Activated CD8-positive, alpha-beta memory T cell treated with anti-CD3 and anti-CD28 coated beads for 1 hour (primary cell): ENCODE results near the gene SLBP.

ENCODE experiments used
- DNase-seq, 2 donors: peaks; one replicate each; pipeline ENCODE4 v3.0.0-alpha.2; 2020; ENCODE audit warnings: low read depth in 1 of 2; ENCODE audit errors: extremely low read depth in 1 of 2

The SLBP gene

DNA sequence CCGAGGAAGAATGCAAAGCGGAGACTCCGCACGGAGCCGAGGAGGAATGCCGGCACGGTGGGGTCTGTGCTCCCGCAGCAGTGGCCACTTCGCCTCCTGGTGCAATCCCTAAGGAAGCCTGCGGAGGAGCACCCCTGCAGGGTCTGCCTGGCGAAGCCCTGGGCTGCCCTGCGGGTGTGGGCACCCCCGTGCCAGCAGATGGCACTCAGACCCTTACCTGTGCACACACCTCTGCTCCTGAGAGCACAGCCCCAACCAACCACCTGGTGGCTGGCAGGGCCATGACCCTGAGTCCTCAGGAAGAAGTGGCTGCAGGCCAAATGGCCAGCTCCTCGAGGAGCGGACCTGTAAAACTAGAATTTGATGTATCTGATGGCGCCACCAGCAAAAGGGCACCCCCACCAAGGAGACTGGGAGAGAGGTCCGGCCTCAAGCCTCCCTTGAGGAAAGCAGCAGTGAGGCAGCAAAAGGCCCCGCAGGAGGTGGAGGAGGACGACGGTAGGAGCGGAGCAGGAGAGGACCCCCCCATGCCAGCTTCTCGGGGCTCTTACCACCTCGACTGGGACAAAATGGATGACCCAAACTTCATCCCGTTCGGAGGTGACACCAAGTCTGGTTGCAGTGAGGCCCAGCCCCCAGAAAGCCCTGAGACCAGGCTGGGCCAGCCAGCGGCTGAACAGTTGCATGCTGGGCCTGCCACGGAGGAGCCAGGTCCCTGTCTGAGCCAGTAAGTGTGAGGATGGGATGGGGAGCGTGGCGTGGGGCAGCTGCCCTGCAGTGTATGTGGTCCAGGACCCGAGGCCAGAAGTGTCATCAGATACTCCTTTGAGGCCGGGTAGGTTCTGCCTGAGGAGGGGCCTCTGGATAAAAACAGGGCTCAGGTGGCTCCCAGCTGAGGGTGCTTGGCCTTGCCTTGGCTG, 16.2 kb upstream of the SLBP start:
- no peak for DNase-seq

DNA sequence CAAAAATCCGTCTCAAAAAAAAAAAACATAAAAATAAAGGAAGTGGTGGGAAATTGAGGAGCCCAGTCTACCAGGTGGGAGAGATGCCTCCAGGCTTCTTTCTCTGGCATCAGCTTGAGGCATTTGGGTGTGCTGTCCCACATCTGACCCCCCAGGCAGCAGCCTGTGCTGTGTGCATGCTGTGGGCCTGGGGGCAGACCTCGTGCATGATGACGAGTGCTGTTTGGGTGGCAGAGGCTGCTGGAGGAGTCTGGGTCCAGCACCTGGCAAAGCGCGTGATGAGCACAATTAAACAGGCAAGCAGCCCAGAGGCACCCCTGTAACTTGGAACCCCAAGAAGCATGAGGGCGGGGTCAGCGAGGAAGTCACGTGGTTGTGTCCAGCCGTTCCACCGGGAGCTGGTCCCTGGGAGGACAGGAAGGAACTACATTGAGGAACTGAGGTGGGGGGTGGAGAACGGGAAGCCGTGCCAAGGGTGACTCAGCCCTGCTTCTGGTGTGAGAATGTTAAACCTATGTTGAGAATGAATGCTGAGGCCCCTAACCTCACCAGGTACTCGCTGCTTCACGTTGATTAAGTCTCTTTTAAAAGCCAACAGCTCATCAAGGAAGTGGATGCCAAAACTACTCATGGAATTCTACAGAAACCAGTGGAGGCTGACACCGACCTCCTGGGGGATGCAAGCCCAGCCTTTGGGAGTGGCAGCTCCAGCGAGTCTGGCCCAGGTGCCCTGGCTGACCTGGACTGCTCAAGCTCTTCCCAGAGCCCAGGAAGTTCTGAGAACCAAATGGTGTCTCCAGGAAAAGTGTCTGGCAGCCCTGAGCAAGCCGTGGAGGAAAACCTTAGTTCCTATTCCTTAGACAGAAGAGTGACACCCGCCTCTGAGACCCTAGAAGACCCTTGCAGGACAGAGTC, 15.3 kb upstream of the SLBP start:
- DNase-seq, result no peak

DNA sequence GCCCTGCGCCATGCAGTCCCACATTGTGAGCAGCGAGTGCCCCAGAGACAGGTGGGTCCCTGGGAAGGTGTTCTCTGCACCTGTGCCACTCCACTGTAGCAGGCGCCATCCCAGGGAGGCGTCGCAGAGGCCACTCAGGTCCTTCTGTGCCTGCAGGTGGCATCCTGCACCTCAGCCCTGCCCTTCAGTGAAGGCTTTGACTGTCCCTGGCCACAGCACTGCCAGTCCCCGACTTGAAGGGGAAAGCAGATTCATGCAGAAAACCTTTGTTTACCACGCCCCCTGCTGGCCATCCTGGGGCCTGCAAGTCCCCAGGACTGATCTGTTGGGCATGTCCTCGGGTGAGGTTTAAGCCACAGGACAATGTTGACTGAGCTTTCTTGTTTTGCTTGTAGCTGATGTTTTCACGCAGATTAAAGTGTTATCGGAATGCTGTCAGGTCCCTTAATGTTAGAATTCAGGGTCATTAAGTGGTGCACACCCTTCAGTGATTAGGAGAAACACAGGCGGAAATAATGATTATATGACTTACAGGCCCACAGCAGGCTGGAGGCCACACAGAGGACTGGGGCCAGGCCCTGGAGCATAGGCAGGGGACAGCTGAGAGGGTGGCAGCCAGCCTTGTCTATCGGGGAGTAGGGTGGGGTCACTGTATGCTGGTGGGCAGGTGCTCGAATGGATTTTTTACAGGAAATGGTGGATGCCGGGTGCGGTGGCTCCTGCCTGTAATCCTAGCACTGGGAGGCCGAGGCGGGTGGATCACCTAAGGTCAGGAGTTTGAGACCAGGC, 14.2 kb upstream of the SLBP start:
- DNase-seq, result peak; percentile 68 to 86

DNA sequence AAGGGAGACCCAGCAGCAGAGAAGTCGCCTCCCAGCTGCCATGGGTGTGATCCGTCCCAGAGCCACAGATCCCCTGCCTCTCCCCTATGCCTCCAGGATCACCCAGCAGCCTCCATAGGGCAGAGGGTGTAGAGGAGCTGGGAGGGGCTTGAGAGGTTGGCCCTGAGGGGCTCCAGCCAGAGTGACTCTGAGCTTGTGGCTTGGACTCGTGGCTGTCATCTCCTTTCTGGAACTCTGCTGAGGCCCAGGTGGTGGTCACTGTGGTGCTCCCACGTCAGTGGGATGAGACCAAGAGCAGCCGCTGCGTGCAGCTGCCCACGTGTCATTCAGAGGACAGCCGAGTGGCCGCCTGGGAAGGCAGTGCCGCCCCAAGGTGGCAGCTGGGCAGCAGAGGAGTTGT, 13.4 kb upstream of the SLBP start:
- no peak for DNase-seq

DNA sequence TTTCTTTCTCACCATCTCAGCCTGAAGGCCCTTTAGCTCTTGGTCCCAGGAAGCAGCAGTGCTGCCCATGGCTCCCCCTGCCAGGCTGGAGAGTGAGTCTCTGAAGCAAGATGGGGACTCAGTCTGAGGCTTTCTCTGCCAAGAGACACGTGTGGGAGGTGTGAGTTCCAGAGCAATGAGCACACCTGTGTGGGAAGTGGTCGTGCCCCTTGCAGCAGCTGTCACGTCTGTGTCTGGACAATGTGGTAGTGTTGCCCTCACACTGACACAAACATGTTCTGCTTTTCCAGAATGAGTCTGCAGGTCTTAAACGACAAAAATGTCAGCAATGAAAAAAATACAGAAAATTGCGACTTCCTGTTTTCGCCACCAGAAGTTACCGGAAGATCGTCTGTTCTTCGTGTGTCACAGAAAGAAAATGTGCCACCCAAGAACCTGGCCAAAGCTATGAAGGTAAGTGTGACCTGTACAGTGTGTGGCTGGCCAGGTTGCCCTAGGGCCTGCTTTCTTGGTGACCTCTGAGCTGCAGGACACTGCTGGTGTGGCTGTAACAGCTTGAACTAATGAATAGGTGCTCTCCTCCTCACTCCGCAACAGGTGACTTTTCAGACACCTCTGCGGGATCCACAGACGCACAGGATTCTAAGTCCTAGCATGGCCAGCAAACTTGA, 11.1 kb upstream of the SLBP start:
- no peak for DNase-seq

DNA sequence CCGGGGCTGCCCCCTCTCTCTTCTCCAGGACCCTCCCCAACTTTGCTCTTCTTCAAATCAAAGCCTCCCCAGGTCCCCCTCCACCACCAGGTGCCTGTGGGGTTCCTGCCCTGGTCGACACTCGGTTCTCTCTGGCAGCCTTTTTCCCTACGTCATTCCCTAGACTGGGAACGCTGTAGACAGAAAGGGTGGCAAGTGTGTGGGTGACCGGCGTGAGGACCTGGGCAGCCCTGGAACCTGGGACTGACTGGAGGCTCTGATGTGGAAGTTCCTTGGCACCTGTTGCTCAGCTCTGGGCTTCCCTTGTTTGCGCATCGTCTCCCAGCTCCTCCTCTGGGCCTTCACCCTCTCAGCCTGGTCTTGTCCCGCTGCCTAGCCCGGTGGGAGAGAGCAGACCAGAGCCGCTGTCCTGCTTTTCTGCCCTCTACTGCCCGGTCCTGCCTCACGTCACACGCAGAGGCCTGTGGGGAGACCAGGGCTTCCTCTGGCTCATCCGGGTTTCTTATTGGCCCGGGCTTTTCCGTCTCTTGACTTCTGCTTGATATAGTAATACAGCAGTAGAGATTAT, 10.5 kb upstream of the SLBP start:
- no peak for DNase-seq

DNA sequence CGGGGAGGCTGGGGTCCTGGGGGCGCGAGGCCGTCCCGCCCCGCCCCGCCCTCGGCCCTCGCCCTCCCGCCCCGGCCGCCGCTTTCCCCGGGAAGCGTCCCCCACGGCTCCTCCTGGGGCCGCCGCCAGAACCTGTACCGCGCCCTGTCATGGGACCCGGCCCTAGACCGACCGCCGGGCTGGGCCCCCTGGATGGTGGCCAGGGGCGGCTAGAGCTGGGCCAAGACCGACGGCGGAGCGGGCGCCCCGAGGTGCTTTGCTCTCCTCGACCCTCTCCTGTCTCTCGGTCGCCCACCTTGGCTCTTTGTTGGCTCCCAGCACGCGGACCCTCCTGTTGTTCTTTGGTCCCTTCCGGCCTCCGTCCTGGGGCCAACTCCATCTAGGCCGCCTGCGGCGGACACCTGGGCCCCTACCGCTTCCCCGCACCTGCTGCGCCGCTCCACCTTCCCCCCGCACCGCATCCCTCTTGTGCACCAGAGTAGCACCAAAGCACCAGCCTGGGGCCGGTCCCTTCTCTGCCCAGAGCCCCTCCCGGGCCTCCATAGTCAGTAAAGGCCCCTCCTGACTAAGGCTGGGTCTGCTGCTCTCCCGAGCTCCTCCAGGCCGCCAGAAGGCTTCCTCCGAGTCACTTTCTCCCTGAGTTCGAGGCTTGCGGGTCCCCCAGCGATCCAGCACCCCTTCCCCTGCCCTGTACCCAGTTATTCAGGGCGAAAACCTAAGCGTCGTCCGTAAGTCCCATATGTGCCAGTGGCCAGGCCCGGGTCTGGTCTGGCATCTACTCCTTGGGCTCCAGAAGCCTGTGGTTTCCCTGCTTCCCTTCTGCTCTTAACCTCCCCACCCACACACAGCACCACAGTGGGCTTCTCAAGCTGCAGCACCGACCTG, 9.8 kb upstream of the SLBP start:
- DNase-seq, result no peak

DNA sequence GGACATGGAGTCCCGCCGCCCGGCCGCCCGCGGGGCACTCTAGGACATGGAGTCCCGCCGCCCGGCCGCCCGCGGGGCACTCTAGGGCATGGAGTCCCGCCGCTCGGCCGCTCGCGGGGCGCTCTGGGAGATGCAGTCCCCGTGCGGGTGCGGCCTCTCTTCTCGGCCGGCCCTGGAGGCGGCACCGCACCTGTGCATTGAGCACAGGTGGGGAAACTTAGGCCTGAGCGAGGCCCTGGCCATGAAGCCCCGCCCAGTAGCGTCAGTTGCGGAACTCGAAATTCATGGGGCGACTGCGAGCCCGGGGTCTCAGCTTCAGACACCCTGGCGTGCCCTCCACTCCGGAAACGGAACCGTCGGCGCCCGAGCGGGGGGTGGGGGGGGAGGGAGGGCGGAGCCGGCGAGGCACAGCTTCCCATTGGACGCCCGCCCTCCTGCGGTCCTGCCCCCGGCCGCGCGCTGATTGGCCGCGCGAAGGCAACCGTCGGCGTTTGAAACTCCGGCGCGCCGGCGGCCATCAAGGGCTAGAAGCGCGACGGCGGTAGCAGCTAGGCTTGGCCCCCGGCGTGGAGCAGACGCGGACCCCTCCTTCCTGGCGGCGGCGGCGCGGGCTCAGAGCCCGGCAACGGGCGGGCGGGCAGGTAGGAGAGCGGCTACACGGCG, 9.0 kb upstream of the SLBP start, which contains the start of the genes TACC3 and TMEM129:
TSS of gene TACC3 (plus strand) at position 519 of the 663 bp plus-strand sequence. CDS start 1,901 bp downstream, outside the sequence.
TSS of gene TMEM129 (minus strand) at position 321 of the 663 bp plus-strand sequence. CDS start 486 bp downstream, outside the sequence.
- peak; percentile 89 for DNase-seq

DNA sequence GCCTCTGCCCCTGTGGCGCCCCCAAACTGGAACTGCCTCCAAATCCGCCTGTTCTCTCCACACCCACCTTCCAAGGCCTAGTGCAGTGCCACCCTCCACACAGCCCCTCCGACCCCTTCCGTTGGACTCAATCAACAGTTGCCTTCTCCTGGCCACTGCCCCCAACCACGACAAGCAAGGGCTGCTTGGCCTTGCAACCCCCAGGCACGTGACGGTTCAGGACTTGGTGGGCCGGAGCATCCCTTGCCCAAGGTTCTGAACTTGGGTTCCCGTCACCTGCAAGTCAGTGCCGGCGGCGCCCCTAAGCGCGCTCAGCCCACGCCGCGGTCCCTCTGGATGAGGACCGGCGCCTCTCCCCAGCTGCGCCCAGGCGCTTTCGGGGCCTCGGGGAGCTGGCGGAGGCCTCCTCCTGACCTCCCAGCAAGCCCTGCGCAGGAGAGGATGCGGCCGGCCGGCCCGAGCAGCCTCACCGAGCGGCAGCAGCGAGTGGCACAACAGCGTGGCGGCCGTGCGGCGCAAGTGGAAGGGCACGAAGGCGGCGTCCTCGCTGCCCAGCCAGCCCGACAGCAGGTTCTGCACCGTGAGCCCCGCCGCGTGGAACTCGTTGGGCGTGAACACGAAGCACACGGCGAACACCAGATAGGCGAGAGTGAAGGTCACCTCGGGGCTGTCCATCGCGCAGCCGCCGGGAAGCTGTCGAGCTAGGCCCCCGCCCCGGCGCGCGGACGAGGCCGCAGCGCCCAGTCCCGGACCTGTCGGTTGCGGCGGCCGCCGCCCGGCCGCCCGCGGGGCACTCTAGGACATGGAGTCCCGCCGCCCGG, 8.3 kb upstream of the SLBP start:
- peak in 1 of 2 donors; percentile 26 for DNase-seq

DNA sequence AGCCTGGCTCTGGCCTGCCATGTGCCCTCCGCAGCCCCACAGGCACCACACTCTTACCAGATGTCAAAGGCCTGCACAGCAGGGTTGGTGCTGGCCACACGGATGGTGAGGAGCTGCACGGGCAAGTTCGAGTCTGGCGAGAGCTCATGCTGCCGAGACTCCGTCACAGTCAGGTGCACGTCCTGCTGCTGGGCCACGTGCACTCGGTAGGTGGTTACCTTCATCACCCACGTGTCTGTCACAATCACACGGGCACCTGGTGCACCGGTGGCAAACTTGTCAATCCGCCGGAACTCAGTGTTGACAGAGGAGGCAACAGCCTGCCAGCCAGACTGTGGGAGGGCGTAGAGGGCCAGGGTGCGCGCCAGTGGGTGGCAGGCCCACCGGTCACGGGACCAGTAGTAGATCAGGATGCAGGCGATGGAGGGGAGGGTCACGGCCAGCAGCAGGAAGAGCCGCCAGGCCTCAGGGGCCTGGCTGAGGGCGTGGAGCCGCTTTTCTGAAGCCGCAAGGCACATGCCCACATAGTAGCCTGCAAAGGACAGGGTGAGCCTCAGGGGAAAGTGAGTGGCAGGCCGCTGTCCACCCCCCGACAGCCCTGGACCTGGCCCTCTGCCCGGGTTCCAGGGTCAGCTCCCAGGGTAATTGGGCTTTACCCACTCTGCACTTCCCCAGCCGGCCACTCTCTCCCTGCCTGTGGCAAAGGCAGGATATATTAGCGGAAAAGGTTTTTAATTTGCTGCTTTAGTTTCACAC, 6.2 kb upstream of the SLBP start:
- DNase-seq, result no peak

DNA sequence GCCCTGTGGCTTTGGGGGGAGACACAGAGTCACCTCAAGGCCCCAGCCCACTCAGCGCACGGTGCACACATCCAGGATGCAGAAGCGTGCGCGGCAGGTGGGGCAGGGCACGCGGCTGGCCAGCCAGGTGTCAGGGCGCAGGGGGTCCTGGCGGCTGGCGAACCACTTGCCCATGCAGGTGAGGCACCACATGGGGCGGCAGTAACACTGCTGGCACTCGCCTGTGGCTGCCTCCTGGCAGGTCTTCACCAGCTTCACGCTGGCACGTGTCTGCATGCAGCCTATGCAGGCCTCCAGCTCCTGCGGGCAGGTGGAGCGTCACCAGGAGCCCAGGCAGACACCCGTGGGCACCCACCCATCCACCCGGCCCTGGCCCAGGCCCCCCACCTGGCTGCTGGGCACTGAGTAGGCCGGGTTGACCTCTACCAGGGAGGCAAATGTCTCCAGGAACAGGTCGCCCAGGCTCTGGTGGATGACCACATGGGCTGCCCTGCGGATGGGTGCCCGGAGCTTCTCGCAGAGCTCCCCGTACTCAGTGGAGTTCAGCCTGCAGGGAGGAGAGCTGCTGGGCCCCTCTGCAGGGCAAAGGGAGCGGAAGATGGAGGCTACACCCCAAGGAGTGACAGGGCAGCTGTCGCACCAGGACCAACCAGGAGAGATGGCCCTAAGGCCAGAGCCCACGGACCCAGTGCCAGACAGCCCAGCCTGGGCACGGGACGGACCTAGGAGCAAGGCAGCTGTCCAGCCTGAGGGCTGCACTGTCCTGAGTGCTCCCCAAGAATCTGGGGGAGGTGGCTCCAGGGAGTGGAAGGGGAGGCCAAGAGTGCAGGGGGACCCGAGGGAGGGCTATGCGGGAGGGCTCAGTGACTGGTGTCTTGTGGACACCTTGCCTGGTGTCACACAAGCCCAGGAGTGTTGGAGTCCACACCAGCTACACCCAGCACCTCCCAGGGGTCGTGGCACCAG, 5.3 kb upstream of the SLBP start:
- DNase-seq, result no peak

DNA sequence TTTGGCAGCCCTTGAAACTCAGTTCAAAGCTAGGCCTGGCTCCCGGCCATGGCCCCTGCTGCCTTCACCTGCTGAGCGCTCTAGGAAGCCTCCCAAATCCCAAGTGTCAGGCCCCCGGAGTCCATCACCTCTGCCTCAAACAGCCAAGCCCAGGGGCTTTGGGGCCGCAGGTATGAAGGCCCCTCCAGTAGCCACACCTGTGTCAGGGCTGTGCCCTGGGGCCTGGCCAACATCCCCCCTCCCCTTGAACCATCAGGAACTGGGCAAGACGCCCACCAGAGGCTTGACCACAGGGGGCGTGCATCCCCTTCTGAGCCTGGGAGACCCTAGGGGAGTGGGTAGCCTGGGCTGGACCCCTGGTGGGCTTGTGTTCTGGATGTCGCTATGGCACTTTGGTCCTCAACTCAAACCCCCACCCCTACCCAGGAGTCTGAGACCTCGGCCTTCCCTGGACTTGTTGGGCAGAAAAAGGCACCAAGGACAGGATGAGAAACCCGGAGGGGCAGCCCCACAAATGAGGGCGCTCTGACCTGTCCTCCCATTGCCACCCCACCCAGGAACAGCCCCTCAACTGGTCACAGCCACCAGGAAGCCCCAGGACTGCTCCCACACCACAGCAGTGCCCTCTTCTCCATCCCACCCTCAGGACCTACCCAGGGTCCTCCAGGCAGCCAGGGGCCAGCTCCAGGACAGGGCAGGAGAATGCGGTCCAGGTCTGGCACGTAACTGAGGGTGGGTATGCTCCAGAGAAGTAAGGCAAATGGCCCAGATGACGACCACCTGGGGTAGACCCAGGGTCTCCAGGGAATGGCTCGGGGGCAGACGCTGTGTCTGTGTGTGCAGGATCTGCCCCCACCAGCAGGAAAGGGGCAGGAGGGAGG, 4.2 kb upstream of the SLBP start:
- no peak for DNase-seq

DNA sequence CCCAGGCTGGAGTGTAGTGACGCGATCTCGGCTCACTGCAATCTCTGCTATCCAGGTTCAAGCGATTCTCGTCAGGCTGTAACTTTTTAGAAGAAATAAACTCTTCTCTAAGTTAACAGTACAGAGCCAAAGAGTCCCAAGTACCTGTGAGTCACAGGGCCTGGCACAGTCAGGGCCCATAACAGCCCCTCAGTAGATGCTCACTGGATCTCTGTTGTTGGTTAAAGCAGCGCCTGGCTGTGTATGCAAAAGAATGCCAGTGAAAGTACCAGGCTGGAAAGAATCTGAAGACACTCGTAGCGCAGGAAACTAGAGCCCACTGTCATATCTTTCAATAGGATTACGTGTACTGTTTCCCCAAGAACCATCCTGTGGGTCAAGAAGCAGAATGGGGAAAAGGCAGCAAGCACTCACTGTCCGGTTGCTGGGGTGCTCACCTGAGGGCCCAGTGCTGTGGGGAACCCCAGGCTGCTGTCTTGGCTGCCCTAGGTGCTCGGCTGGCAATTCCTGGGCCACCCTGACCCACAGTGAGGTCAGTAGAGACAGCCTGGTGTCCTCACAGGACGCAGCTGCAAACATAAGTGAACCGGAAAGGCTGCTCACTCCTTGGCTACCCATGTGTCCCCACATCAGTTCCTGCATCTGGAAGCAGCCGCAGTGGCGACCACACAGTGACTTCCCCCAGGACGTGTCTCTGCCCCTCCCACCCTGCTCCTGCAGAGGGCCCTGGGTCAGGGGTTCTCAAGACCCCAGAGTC, 3.1 kb upstream of the SLBP start:
- DNase-seq, result no peak
